A673 (cell line): ENCODE measurements around the gene ETFDH.

ENCODE experiments used
- EZH2 ChIP-seq: fragments of 200-600 bp; sonication (generic); IDR thresholded peaks from 2 replicates; pipeline ENCODE4 v1.6.1; 2017; ENCODE audit warnings: borderline replicate concordance, low read depth, mild to moderate bottlenecking, mixed read lengths, antibody characterized with exemption, low read length; ENCODE audit not compliant: poor library complexity, severe bottlenecking
- TF ChIP-seq, protein P1 (sequence below): fragments of 300-800, 200-600 bp; sonication (generic); conservative IDR thresholded peaks from 2 replicates; pipeline ENCODE4 v1.5.1; 2017; ENCODE audit warnings: low read depth, mild to moderate bottlenecking, antibody characterized with exemption, low read length, moderate library complexity, mixed read lengths

DNA sequence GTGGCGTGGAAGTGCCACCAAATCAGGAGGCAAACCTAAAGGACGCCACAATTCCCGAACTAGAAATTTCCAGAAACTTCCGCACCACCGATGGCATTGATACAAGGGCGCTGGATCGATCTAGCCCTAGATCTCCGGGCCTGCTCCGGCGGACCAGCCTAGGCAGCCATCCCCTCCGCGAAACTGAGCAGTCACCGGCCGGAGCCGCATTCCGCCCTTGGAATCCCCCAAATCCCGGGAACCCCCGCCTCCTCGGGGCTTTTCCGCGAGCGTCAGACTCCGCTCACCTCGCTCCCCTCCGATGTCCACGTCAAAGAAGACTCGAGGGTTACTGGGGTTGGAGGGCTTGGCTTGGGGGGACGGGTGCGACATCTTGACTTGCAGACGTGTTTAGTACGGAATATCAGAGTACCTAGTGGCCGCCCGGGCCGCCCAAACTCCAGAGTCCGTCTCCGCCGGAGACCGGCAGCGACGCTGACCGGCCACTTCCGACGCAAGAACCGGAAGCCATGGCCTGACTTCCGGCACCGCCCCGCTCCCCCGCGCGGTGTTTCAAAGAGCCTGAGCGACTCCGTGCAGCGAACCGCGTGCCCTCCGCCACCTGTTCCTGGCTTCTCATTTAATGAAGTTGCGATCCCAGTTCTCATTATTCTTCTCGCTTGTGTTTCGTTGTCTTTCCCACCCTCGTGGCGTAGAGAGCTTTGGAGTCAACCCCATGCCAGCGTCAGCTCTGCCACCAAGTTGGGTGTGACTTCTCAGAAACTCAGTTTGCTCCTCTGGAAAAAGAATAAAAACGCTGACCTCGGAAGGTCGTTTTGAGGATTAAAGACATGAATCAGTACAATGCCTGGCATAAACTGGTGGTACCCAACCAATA is 51.1 kb downstream of the ETFDH start, which contains the start of gene PPID:
- TF ChIP-seq, protein P1, sequence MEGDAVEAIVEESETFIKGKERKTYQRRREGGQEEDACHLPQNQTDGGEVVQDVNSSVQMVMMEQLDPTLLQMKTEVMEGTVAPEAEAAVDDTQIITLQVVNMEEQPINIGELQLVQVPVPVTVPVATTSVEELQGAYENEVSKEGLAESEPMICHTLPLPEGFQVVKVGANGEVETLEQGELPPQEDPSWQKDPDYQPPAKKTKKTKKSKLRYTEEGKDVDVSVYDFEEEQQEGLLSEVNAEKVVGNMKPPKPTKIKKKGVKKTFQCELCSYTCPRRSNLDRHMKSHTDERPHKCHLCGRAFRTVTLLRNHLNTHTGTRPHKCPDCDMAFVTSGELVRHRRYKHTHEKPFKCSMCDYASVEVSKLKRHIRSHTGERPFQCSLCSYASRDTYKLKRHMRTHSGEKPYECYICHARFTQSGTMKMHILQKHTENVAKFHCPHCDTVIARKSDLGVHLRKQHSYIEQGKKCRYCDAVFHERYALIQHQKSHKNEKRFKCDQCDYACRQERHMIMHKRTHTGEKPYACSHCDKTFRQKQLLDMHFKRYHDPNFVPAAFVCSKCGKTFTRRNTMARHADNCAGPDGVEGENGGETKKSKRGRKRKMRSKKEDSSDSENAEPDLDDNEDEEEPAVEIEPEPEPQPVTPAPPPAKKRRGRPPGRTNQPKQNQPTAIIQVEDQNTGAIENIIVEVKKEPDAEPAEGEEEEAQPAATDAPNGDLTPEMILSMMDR: no peak
- TF ChIP-seq EZH2: no peak
